Nephron progenitor cell (in vitro differentiated cells): ENCODE measurements around the gene LPAR5.
A peak's percentile ranks its signal among the peaks of the same experiment; 100 is the strongest.

Experiments
- DNase-seq: peaks from one replicate; pipeline ENCODE4 v3.0.0; 2021
- H3K27ac Mint-ChIP-seq: 2 replicates; pipeline ENCODE4 v1.8.0; 2021; ENCODE audit warnings: mild to moderate bottlenecking, moderate library complexity, mixed read lengths
- H3K27me3 Mint-ChIP-seq: 2 replicates; pipeline ENCODE4 v1.8.0; 2021; ENCODE audit warnings: mild to moderate bottlenecking, low read depth, mixed read lengths; ENCODE audit not compliant: poor library complexity
- H3K36me3 Mint-ChIP-seq: 2 replicates; pipeline ENCODE4 v1.8.0; 2021; ENCODE audit warnings: low read depth, mixed read lengths
- H3K4me1 Mint-ChIP-seq: 2 replicates; pipeline ENCODE4 v1.8.0; 2021; ENCODE audit warnings: mixed read lengths
- H3K4me3 Mint-ChIP-seq: 2 replicates; pipeline ENCODE4 v1.8.0; 2021; ENCODE audit warnings: mild to moderate bottlenecking, moderate library complexity, mixed read lengths
- H3K9me3 Mint-ChIP-seq: 2 replicates; pipeline ENCODE4 v1.8.0; 2021; ENCODE audit warnings: mild to moderate bottlenecking, moderate library complexity, mixed read lengths
- TF ChIP-seq, protein P1 (sequence below): fragments of 200-600 bp; sonication (generic); IDR thresholded peaks from 2 replicates; pipeline ENCODE4 v1.5.0; 2021; ENCODE audit warnings: antibody characterized with exemption

LPAR5 gene

GRCh38 chr12:6635375-6635855 lies 344 bp downstream of the LPAR5 start:
- peak overlapping the region; percentile 78 for H3K27ac Mint-ChIP-seq
- H3K4me3 Mint-ChIP-seq = no peak overlapping the region
- DNase-seq = no peak
- no peaks in the 10 kb centered on the region for H3K9me3 Mint-ChIP-seq
- H3K27me3 Mint-ChIP-seq = peaks cover 4% of the 10 kb centered on the region
- peaks cover 59% of the 10 kb centered on the region for H3K4me1 Mint-ChIP-seq
- TF ChIP-seq, protein P1, sequence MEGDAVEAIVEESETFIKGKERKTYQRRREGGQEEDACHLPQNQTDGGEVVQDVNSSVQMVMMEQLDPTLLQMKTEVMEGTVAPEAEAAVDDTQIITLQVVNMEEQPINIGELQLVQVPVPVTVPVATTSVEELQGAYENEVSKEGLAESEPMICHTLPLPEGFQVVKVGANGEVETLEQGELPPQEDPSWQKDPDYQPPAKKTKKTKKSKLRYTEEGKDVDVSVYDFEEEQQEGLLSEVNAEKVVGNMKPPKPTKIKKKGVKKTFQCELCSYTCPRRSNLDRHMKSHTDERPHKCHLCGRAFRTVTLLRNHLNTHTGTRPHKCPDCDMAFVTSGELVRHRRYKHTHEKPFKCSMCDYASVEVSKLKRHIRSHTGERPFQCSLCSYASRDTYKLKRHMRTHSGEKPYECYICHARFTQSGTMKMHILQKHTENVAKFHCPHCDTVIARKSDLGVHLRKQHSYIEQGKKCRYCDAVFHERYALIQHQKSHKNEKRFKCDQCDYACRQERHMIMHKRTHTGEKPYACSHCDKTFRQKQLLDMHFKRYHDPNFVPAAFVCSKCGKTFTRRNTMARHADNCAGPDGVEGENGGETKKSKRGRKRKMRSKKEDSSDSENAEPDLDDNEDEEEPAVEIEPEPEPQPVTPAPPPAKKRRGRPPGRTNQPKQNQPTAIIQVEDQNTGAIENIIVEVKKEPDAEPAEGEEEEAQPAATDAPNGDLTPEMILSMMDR = no peak
- no peaks in the 10 kb centered on the region for H3K36me3 Mint-ChIP-seq

DNA sequence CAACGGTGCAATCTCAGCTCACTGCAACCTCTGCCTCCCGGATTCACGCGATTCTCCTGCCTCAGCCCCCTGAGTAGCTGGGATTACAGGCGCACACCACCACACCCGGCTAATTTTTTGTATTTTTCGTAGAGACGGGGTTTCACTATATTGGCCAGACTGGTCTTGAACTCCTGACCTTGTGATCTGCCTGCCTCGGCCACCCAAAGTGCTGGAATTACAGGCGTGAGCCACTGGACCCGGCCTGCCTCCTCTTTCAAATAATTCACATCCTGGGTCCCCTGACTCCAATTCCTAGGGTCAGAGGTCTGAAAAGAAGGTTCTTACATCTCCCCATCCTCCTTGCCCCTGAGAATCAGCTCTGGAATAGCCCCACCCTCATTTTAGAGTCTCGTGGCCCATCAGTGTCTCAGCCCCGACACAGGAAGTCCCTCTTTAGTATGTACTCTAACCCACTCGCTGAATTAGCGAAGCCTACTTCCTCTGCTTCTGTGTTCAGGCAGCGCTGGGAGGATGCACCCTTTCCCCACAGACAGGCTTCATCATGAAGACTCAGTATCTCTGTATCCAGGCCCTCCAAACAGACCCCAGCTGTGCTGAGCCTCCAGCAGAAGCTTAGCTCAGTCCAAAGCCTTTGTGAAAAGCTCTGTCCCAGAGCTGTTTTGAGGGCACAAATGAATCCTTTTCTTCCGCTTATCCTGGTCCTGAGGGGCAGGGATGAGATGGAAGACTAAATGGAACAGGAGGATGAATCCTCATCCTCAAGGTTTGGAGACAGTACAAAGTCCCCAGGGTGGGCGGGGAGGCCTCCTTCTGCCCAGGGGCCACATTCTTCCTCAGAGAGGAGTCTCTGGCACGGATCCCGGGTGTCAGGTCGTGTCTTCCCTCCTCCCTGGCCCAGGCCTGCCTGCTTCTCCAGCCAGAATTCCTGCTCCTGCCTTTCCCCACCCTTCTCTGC lies 3.5 kb downstream of the LPAR5 start:
- peaks cover 53% of the 10 kb centered on the region for H3K4me1 Mint-ChIP-seq
- no peak overlapping the region for H3K4me3 Mint-ChIP-seq
- peak overlapping the region; percentile 94 for H3K27ac Mint-ChIP-seq
- no peak for DNase-seq
- no peaks in the 10 kb centered on the region for H3K36me3 Mint-ChIP-seq
- TF ChIP-seq, protein P1 = no peak
- H3K27me3 Mint-ChIP-seq = peaks cover 8% of the 10 kb centered on the region
- no peaks in the 10 kb centered on the region for H3K9me3 Mint-ChIP-seq

- H3K4me1 Mint-ChIP-seq = peaks cover 56% of the 10 kb centered on the region
These were observed 4.2 kb downstream of the LPAR5 start for GRCh38 chr12:6631549-6631961.

GRCh38 chr12:6630736-6631135 lies 5.0 kb downstream of the LPAR5 start:
- Mint-ChIP-seq H3K4me3 (no peak overlapping the region), H3K27ac (peak overlapping the region; percentile 73), H3K27me3 (peaks cover 4% of the 10 kb centered on the region), H3K36me3 (no peaks in the 10 kb centered on the region), H3K9me3 (no peaks in the 10 kb centered on the region), H3K4me1 (peaks cover 51% of the 10 kb centered on the region)
- no peak for DNase-seq
- TF ChIP-seq, protein P1 = no peak

More at GRCh38 chr12:6631549-6631961, 4.2 kb downstream of the LPAR5 start:
- Mint-ChIP-seq H3K9me3 (no peaks in the 10 kb centered on the region), H3K27me3 (peaks cover 5% of the 10 kb centered on the region), H3K4me3 (no peak overlapping the region), H3K36me3 (no peaks in the 10 kb centered on the region), H3K27ac (peak overlapping the region; percentile 94)
- DNase-seq = no peak
- TF ChIP-seq, protein P1 = no peak

GRCh38 chr12:6627616-6628015 lies 8.1 kb downstream of the LPAR5 start:
- Mint-ChIP-seq H3K4me1 (peaks cover 32% of the 10 kb centered on the region), H3K27me3 (peaks cover 4% of the 10 kb centered on the region)

More at GRCh38 chr12:6627616-6628015, 8.1 kb downstream of the LPAR5 start:
- no peak overlapping the region for H3K4me3 Mint-ChIP-seq
- TF ChIP-seq, protein P1 = no peak
- no peaks in the 10 kb centered on the region for H3K36me3 Mint-ChIP-seq
- H3K9me3 Mint-ChIP-seq = no peaks in the 10 kb centered on the region
- no peak overlapping the region for H3K27ac Mint-ChIP-seq
- no peak for DNase-seq
